ENCODE results near the gene SRSF4. TPM values are rescaled to one million over a fixed set of nuclear protein-coding genes. Genes with fewer than 3 reads are reported as not detected.
"Not testable (repeated sequence)": the region's sequence is repeated elsewhere in the genome, so short reads cannot be mapped to it uniquely, and the experiment has no call there.

SRSF4 gene
- total RNA-seq, 2 experiments from 2014 or later, result 116 to 123 TPM

GRCh38 chr1:29152046-29152805 is 29.5 kb downstream of the SRSF4 start:
- Mint-ChIP-seq H3K4me1 (no peaks in the 10 kb centered on the region), H3K9me3 (no peaks in the 10 kb centered on the region), H3K27me3 (no peaks in the 10 kb centered on the region), H3K36me3 (ENCODE audit: low read depth) (peaks cover 76% of the 10 kb centered on the region), H3K27ac (no peak overlapping the region), H3K4me3 (no peak overlapping the region)
- ChIA-PET POLR2A (no interaction called here), CTCF (interaction anchor here (1.2 to 1.7 kb wide), 2 partner anchors 30 to 31 kb away, joined by 3 to 4 read pairs; no protein-coding TSS in a partner anchor)
- DNase-seq, result no peak

GRCh38 chr1:29150346-29150745 is 31.4 kb downstream of the SRSF4 start:
- POLR2A ChIA-PET, result not testable (repeated sequence)
- CTCF ChIA-PET, result interaction anchor here (0.9 kb wide), 1 partner anchor 19 kb away, joined by 4 read pairs; no protein-coding TSS in a partner anchor

GRCh38 chr1:29148656-29149491 is 32.8 kb downstream of the SRSF4 start:
- H3K27me3 Mint-ChIP-seq, result no peaks in the 10 kb centered on the region
- H3K27ac Mint-ChIP-seq, result no peak overlapping the region
- POLR2A ChIA-PET, result no interaction called here
- no peak overlapping the region for H3K4me3 Mint-ChIP-seq
- DNase-seq, result no peak
- no peaks in the 10 kb centered on the region for H3K4me1 Mint-ChIP-seq
- CTCF ChIA-PET, result no interaction called here
- peaks cover 78% of the 10 kb centered on the region for H3K36me3 Mint-ChIP-seq (ENCODE audit: low read depth)
- no peaks in the 10 kb centered on the region for H3K9me3 Mint-ChIP-seq

More at GRCh38 chr1:29150346-29150745, 31.4 kb downstream of the SRSF4 start:
- not testable (repeated sequence) for H3K27me3 Mint-ChIP-seq, H3K4me1 Mint-ChIP-seq, H3K9me3 Mint-ChIP-seq, H3K4me3 Mint-ChIP-seq, H3K27ac Mint-ChIP-seq, DNase-seq
- H3K36me3 Mint-ChIP-seq (ENCODE audit: low read depth), result peaks cover 79% of the 10 kb centered on the region

GRCh38 chr1:29145739-29146437 is 35.8 kb downstream of the SRSF4 start:
- Mint-ChIP-seq H3K4me1 (no peaks in the 10 kb centered on the region), H3K4me3 (no peak overlapping the region), H3K27ac (no peak overlapping the region), H3K36me3 (ENCODE audit: low read depth) (peaks cover 68% of the 10 kb centered on the region), H3K27me3 (no peaks in the 10 kb centered on the region), H3K9me3 (no peaks in the 10 kb centered on the region)
- ChIA-PET POLR2A (no interaction called here), CTCF (no interaction called here)
- no peak for DNase-seq

GRCh38 chr1:29144178-29144577 is 37.5 kb downstream of the SRSF4 start:
- H3K4me3 Mint-ChIP-seq, result no peak overlapping the region
- DNase-seq, result no peak
- POLR2A ChIA-PET, result no interaction called here

GRCh38 chr1:29142714-29143113 is 39.0 kb downstream of the SRSF4 start:
- POLR2A ChIA-PET, result no interaction called here
- Mint-ChIP-seq H3K27me3 (no peaks in the 10 kb centered on the region), H3K4me3 (no peak overlapping the region), H3K9me3 (no peaks in the 10 kb centered on the region), H3K27ac (no peak overlapping the region), H3K36me3 (ENCODE audit: low read depth) (peaks cover 38% of the 10 kb centered on the region), H3K4me1 (no peaks in the 10 kb centered on the region)
- DNase-seq, result no peak
- CTCF ChIA-PET, result interaction anchor here (0.9 kb wide), 1 partner anchor 39 kb away, joined by 3 read pairs; the partner anchor contains the start of gene SRSF4

More at GRCh38 chr1:29144178-29144577, 37.5 kb downstream of the SRSF4 start:
- H3K27me3 Mint-ChIP-seq, result no peaks in the 10 kb centered on the region
- peaks cover 53% of the 10 kb centered on the region for H3K36me3 Mint-ChIP-seq (ENCODE audit: low read depth)
- H3K27ac Mint-ChIP-seq, result no peak overlapping the region
- H3K9me3 Mint-ChIP-seq, result no peaks in the 10 kb centered on the region
- CTCF ChIA-PET, result no interaction called here
- H3K4me1 Mint-ChIP-seq, result no peaks in the 10 kb centered on the region

- CTCF ChIA-PET, result no interaction called here
- DNase-seq, result no peak
- no peak overlapping the region for H3K27ac Mint-ChIP-seq
- H3K36me3 Mint-ChIP-seq (ENCODE audit: low read depth), result no peaks in the 10 kb centered on the region
- POLR2A ChIA-PET, result no interaction called here
- no peaks in the 10 kb centered on the region for H3K9me3 Mint-ChIP-seq
- H3K27me3 Mint-ChIP-seq, result peaks cover 4% of the 10 kb centered on the region
- H3K4me1 Mint-ChIP-seq, result peaks cover 6% of the 10 kb centered on the region
- no peak overlapping the region for H3K4me3 Mint-ChIP-seq
These were observed 45.2 kb downstream of the SRSF4 start for GRCh38 chr1:29136391-29136915.

- POLR2A ChIA-PET, result no interaction called here
- H3K27me3 Mint-ChIP-seq, result peaks cover 4% of the 10 kb centered on the region
- no peak overlapping the region for H3K27ac Mint-ChIP-seq
- no peak overlapping the region for H3K4me3 Mint-ChIP-seq
- no peak for DNase-seq
- no peaks in the 10 kb centered on the region for H3K36me3 Mint-ChIP-seq (ENCODE audit: low read depth)
- CTCF ChIA-PET, result interaction anchor here (1.2 kb wide), 1 partner anchor 68 kb away, joined by 3 read pairs; no protein-coding TSS in a partner anchor
- H3K9me3 Mint-ChIP-seq, result no peaks in the 10 kb centered on the region
- H3K4me1 Mint-ChIP-seq, result peaks cover 6% of the 10 kb centered on the region
These were observed 47.0 kb downstream of the SRSF4 start for GRCh38 chr1:29134695-29135028.

GRCh38 chr1:29133861-29134694 is 47.6 kb downstream of the SRSF4 start:
- CTCF ChIA-PET, result no interaction called here
- H3K9me3 Mint-ChIP-seq, result no peaks in the 10 kb centered on the region
- peaks cover 4% of the 10 kb centered on the region for H3K27me3 Mint-ChIP-seq
- peaks cover 6% of the 10 kb centered on the region for H3K4me1 Mint-ChIP-seq
- H3K27ac Mint-ChIP-seq, result no peak overlapping the region
- H3K4me3 Mint-ChIP-seq, result no peak overlapping the region
- POLR2A ChIA-PET, result no interaction called here
- DNase-seq, result no peak
- no peaks in the 10 kb centered on the region for H3K36me3 Mint-ChIP-seq (ENCODE audit: low read depth)

GRCh38 chr1:29131056-29131455 is 50.6 kb downstream of the SRSF4 start:
- H3K36me3 Mint-ChIP-seq (ENCODE audit: low read depth); H3K4me3 Mint-ChIP-seq; H3K27ac Mint-ChIP-seq; H3K27me3 Mint-ChIP-seq; POLR2A ChIA-PET; DNase-seq; H3K4me1 Mint-ChIP-seq; H3K9me3 Mint-ChIP-seq: not testable (repeated sequence)
- CTCF ChIA-PET, result interaction anchor here (0.6 to 1.7 kb wide), 8 partner anchors 9 to 1206 kb away, joined by 3 to 5 read pairs (median 4); no protein-coding TSS in a partner anchor

- ChIA-PET CTCF (interaction anchor here (1.3 kb wide), 1 partner anchor 354 kb away, joined by 3 read pairs; no protein-coding TSS in a partner anchor), POLR2A (no interaction called here)
- Mint-ChIP-seq H3K36me3 (ENCODE audit: low read depth) (no peaks in the 10 kb centered on the region), H3K9me3 (no peaks in the 10 kb centered on the region), H3K4me1 (peaks cover 9% of the 10 kb centered on the region), H3K27me3 (peaks cover 15% of the 10 kb centered on the region), H3K4me3 (no peak overlapping the region), H3K27ac (no peak overlapping the region)
- no peak for DNase-seq
These were observed 51.8 kb downstream of the SRSF4 start for GRCh38 chr1:29129916-29130315.

- ChIA-PET CTCF (interaction anchor here (1.3 to 1.4 kb wide), 3 partner anchors 74 to 353 kb away, joined by 3 read pairs; no protein-coding TSS in a partner anchor), POLR2A (no interaction called here)
- H3K4me3 Mint-ChIP-seq, result no peak overlapping the region
- H3K9me3 Mint-ChIP-seq, result no peaks in the 10 kb centered on the region
- H3K27me3 Mint-ChIP-seq, result peaks cover 15% of the 10 kb centered on the region
- DNase-seq, result no peak
- H3K4me1 Mint-ChIP-seq, result peaks cover 6% of the 10 kb centered on the region
- H3K36me3 Mint-ChIP-seq (ENCODE audit: low read depth), result no peaks in the 10 kb centered on the region
- H3K27ac Mint-ChIP-seq, result no peak overlapping the region
These were observed 53.0 kb downstream of the SRSF4 start for GRCh38 chr1:29128739-29129138.

Measured in activated CD4-positive, alpha-beta T cell treated with anti-CD3 and anti-CD28 coated beads, Interleukin-2, amount 10 ng/mL, durations not matched to agents 7 days and 5 days (primary cell).